ENCODE measurements around the gene F7. TPM values are rescaled to one million over a fixed set of nuclear protein-coding genes. Genes with fewer than 3 reads are reported as not detected.

Gene F7
- polyA plus RNA-seq, 2 of the 4 experiments (the other 2 are of a cell fraction), result 0.26 to 0.65 TPM

- ATAC-seq (no peak), FAIRE-seq (no peak), DNase-seq (ENCODE audit: low read depth in 1 of 2, low spot score in 1 of 2) (no peak)
- ChIA-PET POLR2A (no interaction called here), CTCF (interaction anchor here (1.1 kb wide), 1 partner anchor 15 kb away, joined by 3 read pairs; no protein-coding TSS in a partner anchor)
- H3K27ac ChIP-seq, result peak overlapping the region in 1 of 2 experiments; percentile 86; a peak in 1 of 6 replicates
- H3K4me2 ChIP-seq, result no peak overlapping the region
- TF ChIP-seq SREBF2 (IDR thresholded peaks at IDR 0.05) (no peak), HDAC2 (IDR thresholded peaks at IDR 0.05) (no peak)
- H3K4me3 ChIP-seq, result no peak overlapping the region
- H3K9me3 ChIP-seq, result no peaks in the 10 kb centered on the region
- peaks cover 31% of the 10 kb centered on the region for H3K4me1 ChIP-seq
- 85% methylated on average over 12 of the region's 12 CpGs for WGBS (ENCODE audit: missing lambda C conversion rate)
Measured at GRCh38 chr13:113102727-113103126, 2.9 kb upstream of the F7 start.

- Histone ChIP-seq H3K4me1 (peaks cover 31% of the 10 kb centered on the region), H3K9me3 (no peaks in the 10 kb centered on the region), H3K4me3 (no peak overlapping the region), H3K27ac (peak overlapping the region; percentile 86; a peak in 5 of 6 replicates), H3K4me2 (no peak overlapping the region)
- CTCF ChIA-PET, result no interaction called here
- FAIRE-seq (no peak), DNase-seq (ENCODE audit: low read depth in 1 of 2, low spot score in 1 of 2) (no peak), ATAC-seq (no peak)
- 94% methylated on average over 3 of the region's 9 CpGs for WGBS (ENCODE audit: missing lambda C conversion rate)
- TF ChIP-seq SREBF2 (IDR thresholded peaks at IDR 0.05), result no peak
- no peak for TF ChIP-seq ZC3H11A (IDR thresholded peaks at IDR 0.05)
- no peak for TF ChIP-seq FOSB (CRISPR knock-in tag; IDR thresholded peaks at IDR 0.05)
- TF ChIP-seq NPAS2 (CRISPR knock-in tag; IDR thresholded peaks at IDR 0.05; ENCODE audit: borderline replicate concordance), result no peak
- no peak for TF ChIP-seq REST (IDR thresholded peaks at IDR 0.05)
- no peak for TF ChIP-seq MAX (IDR thresholded peaks at IDR 0.05)
- no peak for TF ChIP-seq FOXS1 (CRISPR knock-in tag; IDR thresholded peaks at IDR 0.05)
- no peak for TF ChIP-seq MAFK (IDR thresholded peaks at IDR 0.05; ENCODE audit: partially characterized antibody)
- TF ChIP-seq HES2 (IDR thresholded peaks at IDR 0.05), result no peak
- TF ChIP-seq ZNF302 (CRISPR knock-in tag; IDR thresholded peaks at IDR 0.05), result no peak
- no peak for TF ChIP-seq RARB (CRISPR knock-in tag; IDR thresholded peaks at IDR 0.05)
- POLR2A ChIA-PET, result no interaction called here
Measured at GRCh38 chr13:113103646-113104045, 1.9 kb upstream of the F7 start.

- H3K4me2 ChIP-seq, result peak overlapping the region; percentile 80
- ATAC-seq (peak in 1 of 2 experiments; percentile 4; a peak in 1 of 6 replicates), FAIRE-seq (no peak), DNase-seq (ENCODE audit: low read depth in 1 of 2, low spot score in 1 of 2) (no peak)
- H3K4me1 ChIP-seq, result peaks cover 31% of the 10 kb centered on the region
- peak overlapping the region; percentile 86 for H3K27ac ChIP-seq
- WGBS (ENCODE audit: missing lambda C conversion rate), result 35% methylated on average over 6 of the region's 16 CpGs
- TF ChIP-seq RAD21 (conservative IDR thresholded peaks at IDR 0.05 in 1 of 2, IDR thresholded peaks at IDR 0.05 in 1 of 2) (no peak), CBX8 (IDR thresholded peaks at IDR 0.05) (no peak), EP300 (IDR thresholded peaks at IDR 0.05) (no peak), FOXS1 (CRISPR knock-in tag; IDR thresholded peaks at IDR 0.05) (no peak), HDAC2 (IDR thresholded peaks at IDR 0.05) (no peak), NPAS2 (CRISPR knock-in tag; IDR thresholded peaks at IDR 0.05; ENCODE audit: borderline replicate concordance) (no peak), PBX3 (IDR thresholded peaks at IDR 0.05) (no peak), HOXA7 (CRISPR knock-in tag; IDR thresholded peaks at IDR 0.05) (no peak), TP53 (CRISPR knock-in tag; IDR thresholded peaks at IDR 0.05) (no peak), ESRRA (IDR thresholded peaks at IDR 0.05; ENCODE audit: borderline replicate concordance, low read length) (no peak), ZNF302 (CRISPR knock-in tag; IDR thresholded peaks at IDR 0.05) (no peak), HOXB13 (CRISPR knock-in tag; IDR thresholded peaks at IDR 0.05; ENCODE audit: low read depth) (no peak), KDM1A (IDR thresholded peaks at IDR 0.05; ENCODE audit: low read depth) (no peak), SREBF2 (IDR thresholded peaks at IDR 0.05) (no peak), JUN (IDR thresholded peaks at IDR 0.05) (no peak)
- H3K9me3 ChIP-seq, result no peaks in the 10 kb centered on the region
- H3K4me3 ChIP-seq, result no peak overlapping the region
- POLR2A ChIA-PET, result no interaction called here
- CTCF ChIA-PET, result no interaction called here
Measured at GRCh38 chr13:113105921-113106452, 396 bp downstream of the F7 start.

Measured in A549 (cell line).